ENCODE measurements around the gene ZC3HAV1.

The ZC3HAV1 gene

DNA sequence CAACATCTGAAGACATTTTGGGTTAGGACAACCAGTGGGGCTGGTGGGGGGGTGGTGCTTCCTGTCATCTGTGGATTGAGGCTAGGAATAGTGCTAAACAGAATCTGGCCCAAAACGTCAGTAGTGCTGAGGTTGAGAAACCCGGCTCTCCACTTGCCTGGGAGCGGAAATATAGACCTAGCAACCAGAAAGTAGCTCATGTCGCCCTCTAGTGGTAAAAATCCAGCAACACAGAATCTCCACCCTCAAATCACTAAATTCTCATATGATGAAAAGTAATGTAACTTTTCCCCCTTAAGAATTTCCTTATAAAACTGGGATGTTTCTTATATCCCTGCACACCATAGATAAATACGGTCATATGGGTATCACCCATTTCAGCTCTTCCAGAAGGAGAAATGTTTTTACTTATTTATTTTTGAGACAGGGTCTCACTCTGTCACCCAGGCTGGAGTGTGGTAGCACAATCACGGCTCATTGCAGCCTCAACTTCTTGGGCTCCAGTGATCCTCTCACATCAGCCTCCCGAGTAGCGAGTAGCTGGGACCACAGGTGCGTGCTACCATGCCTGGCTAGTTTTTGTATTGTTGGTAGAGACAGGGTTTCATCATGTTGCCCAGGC is 34.4 kb downstream of the ZC3HAV1 start:
- H3K4me2 ChIP-seq (ENCODE audit: low read depth, low read length) = peak overlapping the region; percentile 52
- H3K4me1 ChIP-seq (ENCODE audit: low read length) = peaks cover 10% of the 10 kb centered on the region
- H3K27me3 ChIP-seq (replicated peaks; ENCODE audit: insufficient read depth, low read length) = no peaks in the 10 kb centered on the region
- H4K20me1 ChIP-seq (ENCODE audit: insufficient read depth, low read length) = 0 out of 2 replicates have a peak, but pooled peaks cover 3% of the 10 kb centered on the region
- peaks cover 24% of the 10 kb centered on the region for H3F3A ChIP-seq (ENCODE audit: insufficient read depth, low read length)
- H2AFZ ChIP-seq (ENCODE audit: low read length) = no peak overlapping the region
- H3K4me3 ChIP-seq (ENCODE audit: low read length) = no peak overlapping the region
- peaks cover 28% of the 10 kb centered on the region; the same call in 1 of the 2 replicates for H3K36me3 ChIP-seq (replicated peaks; ENCODE audit: insufficient read depth, low read length)
- H3K79me2 ChIP-seq (ENCODE audit: low read length) = peaks cover 56% of the 10 kb centered on the region
- H3K9me3 ChIP-seq (replicated peaks; ENCODE audit: insufficient read depth, low read length) = no peaks in the 10 kb centered on the region
- TF ChIP-seq EZH2 (optimal IDR thresholded peaks at IDR 0.05; ENCODE audit: low read depth, low read length) = no peak
- TF ChIP-seq, protein P1, sequence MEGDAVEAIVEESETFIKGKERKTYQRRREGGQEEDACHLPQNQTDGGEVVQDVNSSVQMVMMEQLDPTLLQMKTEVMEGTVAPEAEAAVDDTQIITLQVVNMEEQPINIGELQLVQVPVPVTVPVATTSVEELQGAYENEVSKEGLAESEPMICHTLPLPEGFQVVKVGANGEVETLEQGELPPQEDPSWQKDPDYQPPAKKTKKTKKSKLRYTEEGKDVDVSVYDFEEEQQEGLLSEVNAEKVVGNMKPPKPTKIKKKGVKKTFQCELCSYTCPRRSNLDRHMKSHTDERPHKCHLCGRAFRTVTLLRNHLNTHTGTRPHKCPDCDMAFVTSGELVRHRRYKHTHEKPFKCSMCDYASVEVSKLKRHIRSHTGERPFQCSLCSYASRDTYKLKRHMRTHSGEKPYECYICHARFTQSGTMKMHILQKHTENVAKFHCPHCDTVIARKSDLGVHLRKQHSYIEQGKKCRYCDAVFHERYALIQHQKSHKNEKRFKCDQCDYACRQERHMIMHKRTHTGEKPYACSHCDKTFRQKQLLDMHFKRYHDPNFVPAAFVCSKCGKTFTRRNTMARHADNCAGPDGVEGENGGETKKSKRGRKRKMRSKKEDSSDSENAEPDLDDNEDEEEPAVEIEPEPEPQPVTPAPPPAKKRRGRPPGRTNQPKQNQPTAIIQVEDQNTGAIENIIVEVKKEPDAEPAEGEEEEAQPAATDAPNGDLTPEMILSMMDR (IDR thresholded peaks at IDR 0.05; ENCODE audit: low read length) = peak; percentile 92
- no peak for TF ChIP-seq EZH2phosphoT487 (IDR thresholded peaks at IDR 0.05; ENCODE audit: low read length)
- peak; percentile 90 for DNase-seq
- H3K9me2 ChIP-seq (replicated peaks; ENCODE audit: insufficient read depth, low read length) = no peaks in the 10 kb centered on the region
- peak overlapping the region; percentile 18; the same call in 1 of the 2 replicates for H3K27ac ChIP-seq (ENCODE audit: low read length)
- H3K9ac ChIP-seq (ENCODE audit: low read length) = no peak overlapping the region

DNA sequence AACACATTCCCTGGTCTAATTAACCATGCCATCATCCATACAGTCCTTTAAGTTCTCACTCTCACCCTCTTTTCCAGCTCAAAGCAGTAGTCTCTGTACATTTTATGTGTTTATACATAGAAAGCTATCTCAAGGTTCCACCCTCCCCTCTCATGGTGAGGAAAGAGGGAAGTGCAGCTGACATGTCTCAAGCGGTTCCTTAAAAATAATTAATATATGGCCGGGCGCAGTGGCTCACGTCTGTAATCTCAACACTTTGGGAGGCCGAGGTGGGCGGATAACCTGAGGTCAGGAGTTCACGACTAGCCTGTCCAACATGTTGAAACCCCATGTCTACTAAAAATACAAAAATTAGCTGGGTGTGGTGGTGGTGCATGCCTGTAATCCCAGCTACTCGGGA is 36.7 kb downstream of the ZC3HAV1 start:
- Histone ChIP-seq H3K79me2 (ENCODE audit: low read length) (peaks cover 56% of the 10 kb centered on the region), H3K27ac (ENCODE audit: low read length) (peak overlapping the region; percentile 30; the same call in 1 of the 2 replicates), H3K4me2 (ENCODE audit: low read depth, low read length) (peak overlapping the region; percentile 21), H3K27me3 (replicated peaks; ENCODE audit: insufficient read depth, low read length) (no peaks in the 10 kb centered on the region), H3F3A (ENCODE audit: insufficient read depth, low read length) (peaks cover 24% of the 10 kb centered on the region), H3K36me3 (replicated peaks; ENCODE audit: insufficient read depth, low read length) (peaks cover 19% of the 10 kb centered on the region; the same call in 1 of the 2 replicates), H3K4me3 (ENCODE audit: low read length) (no peak overlapping the region), H2AFZ (ENCODE audit: low read length) (no peak overlapping the region), H3K9me2 (replicated peaks; ENCODE audit: insufficient read depth, low read length) (no peaks in the 10 kb centered on the region), H3K9me3 (replicated peaks; ENCODE audit: insufficient read depth, low read length) (no peaks in the 10 kb centered on the region), H4K20me1 (ENCODE audit: insufficient read depth, low read length) (0 out of 2 replicates have a peak, but pooled peaks cover 3% of the 10 kb centered on the region), H3K9ac (ENCODE audit: low read length) (0 out of 2 replicates have a peak overlapping the region, but pooled peaks have one; percentile 4), H3K4me1 (ENCODE audit: low read length) (peaks cover 10% of the 10 kb centered on the region)
- TF ChIP-seq EZH2phosphoT487 (IDR thresholded peaks at IDR 0.05; ENCODE audit: low read length) (no peak), EZH2 (optimal IDR thresholded peaks at IDR 0.05; ENCODE audit: low read depth, low read length) (no peak)
- TF ChIP-seq, protein P1 (IDR thresholded peaks at IDR 0.05; ENCODE audit: low read length) = no peak
- DNase-seq = no peak

DNA sequence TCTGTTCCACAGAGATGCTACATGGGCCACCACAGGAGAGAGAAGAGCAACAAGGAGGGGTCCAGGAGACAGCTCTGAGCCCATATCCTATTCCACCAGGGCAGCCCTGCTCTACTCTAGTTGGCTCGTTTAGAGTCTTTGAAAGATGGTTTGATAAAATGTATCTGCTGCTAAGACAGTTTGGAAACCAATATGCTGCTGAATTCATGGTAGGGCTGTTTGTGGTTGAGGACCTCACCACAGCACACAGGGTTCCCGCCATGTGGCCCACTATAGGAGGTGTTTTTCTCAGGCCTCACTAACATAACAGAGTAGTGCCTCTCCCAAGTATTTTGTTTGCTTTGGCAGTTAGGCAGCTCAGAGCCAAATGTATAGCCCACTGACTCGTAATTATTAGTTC is 37.8 kb downstream of the ZC3HAV1 start:
- Histone ChIP-seq H3K4me1 (ENCODE audit: low read length) (peaks cover 10% of the 10 kb centered on the region), H3K4me2 (ENCODE audit: low read depth, low read length) (no peak overlapping the region), H2AFZ (ENCODE audit: low read length) (no peak overlapping the region), H3K79me2 (ENCODE audit: low read length) (peaks cover 60% of the 10 kb centered on the region), H3K27me3 (replicated peaks; ENCODE audit: insufficient read depth, low read length) (no peaks in the 10 kb centered on the region), H3K36me3 (replicated peaks; ENCODE audit: insufficient read depth, low read length) (peaks cover 24% of the 10 kb centered on the region; the same call in 1 of the 2 replicates), H3K9me2 (replicated peaks; ENCODE audit: insufficient read depth, low read length) (no peaks in the 10 kb centered on the region), H3K9ac (ENCODE audit: low read length) (no peak overlapping the region), H3K9me3 (replicated peaks; ENCODE audit: insufficient read depth, low read length) (no peaks in the 10 kb centered on the region), H3K27ac (ENCODE audit: low read length) (no peak overlapping the region), H3F3A (ENCODE audit: insufficient read depth, low read length) (peaks cover 27% of the 10 kb centered on the region), H4K20me1 (ENCODE audit: insufficient read depth, low read length) (0 out of 2 replicates have a peak, but pooled peaks cover 3% of the 10 kb centered on the region), H3K4me3 (ENCODE audit: low read length) (no peak overlapping the region)
- TF ChIP-seq, protein P1 (IDR thresholded peaks at IDR 0.05; ENCODE audit: low read length) = no peak
- TF ChIP-seq EZH2phosphoT487 (IDR thresholded peaks at IDR 0.05; ENCODE audit: low read length) = no peak
- no peak for TF ChIP-seq EZH2 (optimal IDR thresholded peaks at IDR 0.05; ENCODE audit: low read depth, low read length)
- DNase-seq = no peak

All from MM.1S (cell line).